ENCODE measurements around the gene AFAP1.

- TF ChIP-seq CTCF (IDR thresholded peaks at IDR 0.05), result no peak
- TF ChIP-seq POLR2A (IDR thresholded peaks at IDR 0.05), result no peak
Observed at GRCh38 chr4:7902101-7902553, 37.5 kb downstream of the AFAP1 start.

Measured in esophagus squamous epithelium (tissue), 4 donors.